Measurements from ENCODE around the gene SERINC5. TPM values are rescaled to one million over a fixed set of nuclear protein-coding genes. Genes with fewer than 3 reads are reported as not detected.

SERINC5 gene
- total and polyA plus RNA-seq, 2 of the 4 experiments (the other 2 are of a cell fraction): 5.0 to 8.1 TPM

DNA sequence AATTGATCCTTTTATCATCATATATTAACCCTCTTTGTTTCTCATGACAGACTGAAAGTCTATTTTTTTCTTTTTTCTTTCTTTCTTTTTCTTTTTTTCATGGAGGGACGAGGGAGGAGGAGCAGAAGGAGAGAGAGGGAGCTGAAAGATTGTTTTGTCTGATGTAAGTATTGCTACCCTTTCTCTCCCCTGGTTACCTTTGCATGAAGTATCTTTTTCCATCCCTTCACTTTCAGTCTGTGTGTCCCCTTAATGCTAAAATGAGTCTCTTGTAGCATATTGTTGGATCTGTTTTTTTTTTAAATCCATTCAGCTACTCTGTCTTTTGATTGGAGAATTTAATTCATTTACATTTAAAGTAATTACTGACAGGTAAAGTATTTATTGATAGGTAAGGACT lies 27.5 kb upstream of the SERINC5 start:
- intact Hi-C loops (cut with micrococcal nuclease): no loop called here
- H3K4me3 ChIP-seq (ENCODE audit: insufficient read depth, low read depth, low read length): no peak overlapping the region
- no peak overlapping the region for H2BK20ac ChIP-seq (ENCODE audit: low read depth, low read length)
- no peak overlapping the region for H3K4ac ChIP-seq (ENCODE audit: low read depth, low read length)
- ChIA-PET POLR2A (ENCODE audit: unreplicated experiment) (no interaction called here), CTCF (no interaction called here)
- no peak overlapping the region for H3K18ac ChIP-seq (ENCODE audit: low read depth, low read length)
- H3K27me3 ChIP-seq (ENCODE audit: control insufficient read depth, insufficient read depth, low read length): peaks cover 8% of the 10 kb centered on the region
- no TSS peak for BruUV-seq (replicated peaks)
- no peak for DNase-seq
- no peak overlapping the region for H3K14ac ChIP-seq (replicated peaks; ENCODE audit: low read depth, low read length)
- no peaks in the 10 kb centered on the region for H4K20me1 ChIP-seq (ENCODE audit: insufficient read depth, low read length)
- H4K91ac ChIP-seq (ENCODE audit: insufficient read depth, low read depth, low read length): no peak overlapping the region
- H3K9me1 ChIP-seq (ENCODE audit: insufficient read depth, low read length): no peaks in the 10 kb centered on the region
- no peak overlapping the region for H3K9ac ChIP-seq (ENCODE audit: low read depth, low read length)
- H3K79me1 ChIP-seq (ENCODE audit: low read depth in 1 of 2, low read length in 2 of 2): no peaks in the 10 kb centered on the region
- ATAC-seq (ENCODE audit: low read depth): no peak
- no peak overlapping the region for H3K27ac ChIP-seq (ENCODE audit: insufficient read depth, low read length)
- H2BK120ac ChIP-seq (ENCODE audit: low read depth, low read length): no peak overlapping the region
- H2AK9ac ChIP-seq (replicated peaks; ENCODE audit: low read depth, low read length, poor library complexity): no peak overlapping the region
- no peak overlapping the region for H2AFZ ChIP-seq (replicated peaks; ENCODE audit: low read length, poor library complexity)
- no peaks in the 10 kb centered on the region for H3K9me3 ChIP-seq (ENCODE audit: control insufficient read depth, insufficient read depth, low read length)
- TF ChIP-seq MAZ (IDR thresholded peaks at IDR 0.05; ENCODE audit: borderline replicate concordance, low read depth, low read length) (no peak), RFX5 (IDR thresholded peaks at IDR 0.05; ENCODE audit: low read depth, low read length) (no peak), MAFK (IDR thresholded peaks at IDR 0.05; ENCODE audit: low read depth, low read length) (no peak), POLR2A (IDR thresholded peaks at IDR 0.05; ENCODE audit: low read depth, low read length) (no peak), CEBPB (IDR thresholded peaks at IDR 0.05; ENCODE audit: low read depth, low read length) (no peak), RAD21 (IDR thresholded peaks at IDR 0.05; ENCODE audit: low read length) (no peak), FOS (IDR thresholded peaks at IDR 0.05; ENCODE audit: low read depth, low read length) (no peak), RCOR1 (IDR thresholded peaks at IDR 0.05; ENCODE audit: insufficient replicate concordance, low read length) (no peak), MXI1 (IDR thresholded peaks at IDR 0.05; ENCODE audit: borderline replicate concordance, low read depth, low read length) (no peak), CTCF (conservative IDR thresholded peaks at IDR 0.05; ENCODE audit: low read depth, low read length) (no peak), BHLHE40 (IDR thresholded peaks at IDR 0.05; ENCODE audit: low read depth, low read length) (no peak), SMC3 (IDR thresholded peaks at IDR 0.05; ENCODE audit: low read depth, low read length) (no peak), CHD1 (IDR thresholded peaks at IDR 0.05; ENCODE audit: low read depth, low read length) (no peak), USF2 (IDR thresholded peaks at IDR 0.05; ENCODE audit: low read depth, low read length) (no peak), NFE2L2 (IDR thresholded peaks at IDR 0.05; ENCODE audit: low read depth, low read length) (no peak)
- TF ChIP-seq, protein P1, sequence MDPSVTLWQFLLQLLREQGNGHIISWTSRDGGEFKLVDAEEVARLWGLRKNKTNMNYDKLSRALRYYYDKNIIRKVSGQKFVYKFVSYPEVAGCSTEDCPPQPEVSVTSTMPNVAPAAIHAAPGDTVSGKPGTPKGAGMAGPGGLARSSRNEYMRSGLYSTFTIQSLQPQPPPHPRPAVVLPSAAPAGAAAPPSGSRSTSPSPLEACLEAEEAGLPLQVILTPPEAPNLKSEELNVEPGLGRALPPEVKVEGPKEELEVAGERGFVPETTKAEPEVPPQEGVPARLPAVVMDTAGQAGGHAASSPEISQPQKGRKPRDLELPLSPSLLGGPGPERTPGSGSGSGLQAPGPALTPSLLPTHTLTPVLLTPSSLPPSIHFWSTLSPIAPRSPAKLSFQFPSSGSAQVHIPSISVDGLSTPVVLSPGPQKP (IDR thresholded peaks at IDR 0.05; ENCODE audit: borderline replicate concordance, low read depth, low read length): no peak
- no peak overlapping the region for H4K5ac ChIP-seq (ENCODE audit: low read depth, low read length)
- H3K4me1 ChIP-seq (ENCODE audit: control insufficient read depth, insufficient read depth, low read length): no peaks in the 10 kb centered on the region
- H3K36me3 ChIP-seq (ENCODE audit: control insufficient read depth, insufficient read depth, low read length): no peaks in the 10 kb centered on the region
- no peak overlapping the region for H4K8ac ChIP-seq (ENCODE audit: low read depth in 2 of 2, low read length in 2 of 2)
- no peak overlapping the region for H2BK5ac ChIP-seq (ENCODE audit: low read depth, low read length, poor library complexity, severe bottlenecking)
- no peak overlapping the region for H2BK15ac ChIP-seq (ENCODE audit: low read depth, low read length)
- no peak overlapping the region for H2AK5ac ChIP-seq (ENCODE audit: low read depth, low read length)
- no peak overlapping the region for H3K4me2 ChIP-seq (ENCODE audit: low read depth, low read length)
- dilution Hi-C loops (cut with HindIII; ENCODE audit: low sequenced_read_pairs, unreplicated experiment): no loop called here
- in situ Hi-C loops (cut with MboI; ENCODE audit: low sequenced_read_pairs): no loop called here
- H3K56ac ChIP-seq (ENCODE audit: extremely low read depth, insufficient read depth, low read length): no peak overlapping the region
- no peak overlapping the region for H3K23ac ChIP-seq (ENCODE audit: low read depth, low read length)
- no CpG with 5 or more reads among the region's 1 CpG for whole genome bisulfite sequencing, 2 experiments (ENCODE audit: extremely low coverage in 2 of 2, insufficient read length in 1 of 2)
